ENCODE measurements around the gene MVD.

MVD gene

DNA sequence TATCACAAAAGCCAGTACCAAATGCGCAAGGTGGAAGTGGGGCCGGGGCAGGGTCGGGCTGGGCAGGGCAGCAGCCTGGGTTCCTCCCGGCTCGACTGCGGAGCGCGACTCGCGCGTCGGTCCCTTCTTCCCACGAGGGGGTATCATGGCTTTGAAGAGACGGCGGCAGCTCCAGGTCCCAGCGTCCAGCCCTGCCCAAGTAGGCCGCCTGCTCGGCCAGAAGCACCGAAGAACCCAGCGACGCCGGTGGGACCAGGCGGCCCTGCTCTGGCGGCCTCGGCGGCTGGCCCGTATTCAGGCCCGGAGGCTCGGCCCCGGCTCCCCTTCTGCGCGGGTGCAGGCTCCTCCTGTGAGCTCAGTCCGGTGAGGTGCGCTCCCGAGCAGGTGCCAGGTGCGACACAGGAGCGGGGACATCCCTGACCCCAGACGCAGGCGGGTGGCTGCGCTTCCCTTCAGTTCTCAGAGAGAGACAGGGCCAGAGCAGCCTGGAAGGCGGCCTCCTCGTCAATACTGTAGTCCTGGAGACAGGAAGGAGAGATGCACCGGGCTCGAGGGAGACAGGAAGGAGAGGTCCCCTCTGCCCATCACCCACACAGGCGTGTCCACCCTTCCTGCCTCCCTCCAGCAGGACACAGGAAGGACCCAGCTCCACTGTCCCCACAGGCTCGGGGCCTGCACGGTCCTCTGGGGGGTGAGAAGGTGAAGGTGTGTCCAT is 34.4 kb upstream of the MVD start:
- no peak for DNase-seq (ENCODE audit: low read depth in 3 of 3, low spot score in 1 of 3)

- no peak for DNase-seq (ENCODE audit: low read depth in 3 of 3, low spot score in 1 of 3)
Observed at GRCh38 chr16:88696441-88696840, 33.5 kb upstream of the MVD start.

GRCh38 chr16:88695753-88696152 is 32.9 kb upstream of the MVD start:
- DNase-seq (ENCODE audit: low read depth in 3 of 3, low spot score in 1 of 3): no peak

DNA sequence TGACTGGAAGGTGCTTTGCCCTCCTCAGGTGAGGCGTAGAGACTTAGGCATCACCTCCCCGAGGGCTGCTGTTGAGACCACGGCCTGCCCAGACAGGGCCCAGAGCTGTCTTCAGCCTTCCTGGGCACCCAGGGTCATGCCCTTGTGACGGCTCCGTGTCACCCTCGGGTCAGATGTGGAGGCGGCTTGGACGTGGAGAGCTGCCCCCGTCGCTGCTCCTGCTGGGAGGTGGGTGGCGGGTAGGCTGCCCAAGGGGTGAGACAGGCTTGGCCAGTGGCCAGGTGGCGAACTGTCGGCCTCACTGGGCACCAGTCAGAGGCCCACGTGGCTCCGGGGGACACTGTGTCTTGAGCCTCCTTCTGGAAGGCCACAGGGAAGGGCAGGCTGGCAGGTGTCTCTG is 32.3 kb upstream of the MVD start:
- DNase-seq (ENCODE audit: low read depth in 3 of 3, low spot score in 1 of 3): no peak

- DNase-seq (ENCODE audit: low read depth in 3 of 3, low spot score in 1 of 3): no peak
Observed at GRCh38 chr16:88694221-88695087, 31.6 kb upstream of the MVD start.

DNA sequence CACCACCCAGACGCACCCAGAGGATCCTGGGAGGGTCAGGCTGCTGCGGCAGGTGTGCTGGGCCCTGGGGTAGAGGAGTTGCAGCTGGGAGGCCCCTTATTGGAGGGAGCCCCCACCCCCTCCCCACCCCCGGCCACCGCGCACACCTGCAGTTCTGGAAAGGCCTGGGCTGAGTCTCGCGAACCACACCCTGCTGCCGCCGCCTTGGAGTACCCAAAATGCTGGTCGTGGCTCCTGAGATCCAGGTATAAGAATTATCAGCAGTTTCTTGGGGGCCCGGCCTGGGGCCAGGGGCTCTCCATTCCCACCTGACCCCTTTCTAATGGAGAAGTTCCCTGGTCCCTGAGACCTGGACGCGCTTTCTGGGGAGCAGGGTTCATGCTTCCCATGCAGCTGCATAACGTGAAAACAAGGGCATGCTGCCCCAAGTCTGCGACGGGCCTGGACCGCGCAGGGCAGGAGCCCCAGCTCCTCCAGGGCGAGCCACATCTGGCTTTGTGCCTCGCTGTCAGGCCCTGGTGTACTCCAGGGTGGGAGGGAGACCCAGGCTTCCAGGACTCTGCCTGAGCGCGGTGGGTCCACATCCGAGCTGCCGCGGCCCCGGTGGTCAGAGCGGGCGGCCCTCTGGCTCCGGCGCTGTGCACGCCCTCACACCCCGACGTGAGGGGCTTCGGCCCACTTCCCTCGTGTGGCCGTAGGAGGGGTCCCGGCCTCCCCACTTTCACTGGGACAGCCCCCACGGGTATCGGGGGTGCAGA is 30.7 kb upstream of the MVD start:
- no peak for DNase-seq (ENCODE audit: low read depth in 3 of 3, low spot score in 1 of 3)

GRCh38 chr16:88692861-88693260 is 30.0 kb upstream of the MVD start:
- no peak for DNase-seq (ENCODE audit: low read depth in 3 of 3, low spot score in 1 of 3)

- DNase-seq (ENCODE audit: low read depth in 3 of 3, low spot score in 1 of 3): no peak
Observed at GRCh38 chr16:88691924-88692560, 29.2 kb upstream of the MVD start.

DNA sequence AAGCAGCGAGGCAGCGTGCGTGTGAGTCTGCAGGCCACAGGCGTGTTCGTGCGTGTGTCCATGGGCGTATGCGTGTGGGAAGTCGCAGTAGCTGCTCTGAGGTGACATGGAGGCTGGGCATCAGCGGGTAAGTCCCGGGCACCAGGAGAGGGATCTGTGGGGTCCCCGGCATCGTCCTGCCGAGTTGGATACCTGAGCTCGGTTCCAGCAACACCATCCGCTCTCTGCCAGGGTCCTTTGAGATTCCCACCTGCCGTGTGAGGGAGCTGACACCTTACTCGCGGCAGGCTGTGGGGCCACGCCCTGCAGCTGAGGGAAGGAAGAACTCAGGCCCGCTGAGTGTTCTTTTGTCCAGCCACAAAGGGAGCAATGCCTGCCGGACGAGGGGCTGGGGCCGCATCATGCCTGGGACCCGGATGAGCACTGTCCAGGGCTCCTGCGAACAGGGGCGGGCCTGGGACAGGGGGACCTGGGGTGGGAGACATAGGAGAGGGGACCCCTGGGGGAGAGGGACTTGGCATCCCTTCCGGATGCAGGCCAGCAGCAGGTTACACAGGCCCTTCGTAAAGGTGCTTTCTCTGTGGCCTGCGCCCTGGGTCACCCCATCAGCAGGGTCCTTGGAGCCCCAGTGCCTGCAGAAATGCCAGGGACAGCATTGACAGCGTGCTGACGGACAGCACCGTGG is 28.4 kb upstream of the MVD start:
- DNase-seq (ENCODE audit: low read depth in 3 of 3, low spot score in 1 of 3): no peak

GRCh38 chr16:88690341-88691128 is 27.6 kb upstream of the MVD start:
- DNase-seq (ENCODE audit: low read depth in 3 of 3, low spot score in 1 of 3): no peak

DNA sequence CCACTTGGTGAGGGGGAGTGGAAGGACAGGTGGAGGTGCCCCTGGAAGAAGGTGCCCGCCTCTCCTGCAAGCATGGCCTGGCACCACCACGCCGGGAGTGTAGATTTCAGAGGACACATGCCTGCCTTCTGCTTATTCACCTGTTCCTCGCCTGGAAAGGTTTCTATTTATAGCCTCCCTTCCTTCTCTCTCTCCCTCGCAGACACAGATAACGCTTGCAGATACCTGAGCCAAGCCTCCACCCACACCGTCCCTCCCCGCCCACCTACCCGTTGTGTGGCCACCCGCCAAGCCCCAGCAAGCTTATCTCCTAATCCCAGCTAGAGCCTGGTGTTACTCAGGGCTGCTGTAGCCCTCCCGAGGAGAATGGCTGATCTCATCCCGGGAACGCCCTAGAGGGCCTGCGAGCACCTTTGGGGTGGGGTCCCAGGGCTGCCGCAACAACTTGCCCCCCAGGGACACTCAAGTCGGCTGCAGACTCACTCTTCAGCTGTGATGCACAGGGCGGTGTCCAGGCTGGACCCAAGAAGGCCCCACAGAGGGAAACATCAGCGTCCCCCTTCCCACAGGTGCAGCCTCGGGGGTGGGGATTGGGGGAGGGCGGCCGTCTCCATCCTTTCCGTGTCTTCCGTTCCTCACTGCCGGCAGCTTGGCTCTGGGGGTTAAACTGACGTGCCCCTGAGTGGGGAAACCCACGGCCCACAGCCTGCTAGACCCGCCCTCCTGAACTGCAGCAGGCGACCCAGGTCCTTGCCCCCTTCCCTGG is 25.3 kb upstream of the MVD start:
- DNase-seq (ENCODE audit: low read depth in 3 of 3, low spot score in 1 of 3): no peak

GRCh38 chr16:88687676-88688012 is 24.8 kb upstream of the MVD start:
- DNase-seq (ENCODE audit: low read depth in 3 of 3, low spot score in 1 of 3): no peak

DNA sequence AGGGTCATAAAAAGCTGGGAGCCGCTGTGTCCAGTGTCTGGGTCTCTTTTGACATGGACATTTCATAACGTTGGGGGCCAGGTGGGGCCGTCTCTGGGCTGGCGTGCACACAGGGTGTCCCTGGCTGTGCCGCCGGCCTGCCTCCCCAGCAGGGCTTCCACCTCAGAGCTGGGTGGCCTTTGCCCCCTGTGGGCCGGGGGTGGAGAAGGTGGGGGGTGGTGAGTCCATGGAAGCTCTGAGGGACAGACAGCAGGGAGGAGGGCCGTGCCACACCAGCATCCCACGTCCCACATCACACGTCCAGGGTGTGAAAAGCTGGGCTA is 24.3 kb upstream of the MVD start:
- DNase-seq (ENCODE audit: low read depth in 3 of 3, low spot score in 1 of 3): no peak

DNA sequence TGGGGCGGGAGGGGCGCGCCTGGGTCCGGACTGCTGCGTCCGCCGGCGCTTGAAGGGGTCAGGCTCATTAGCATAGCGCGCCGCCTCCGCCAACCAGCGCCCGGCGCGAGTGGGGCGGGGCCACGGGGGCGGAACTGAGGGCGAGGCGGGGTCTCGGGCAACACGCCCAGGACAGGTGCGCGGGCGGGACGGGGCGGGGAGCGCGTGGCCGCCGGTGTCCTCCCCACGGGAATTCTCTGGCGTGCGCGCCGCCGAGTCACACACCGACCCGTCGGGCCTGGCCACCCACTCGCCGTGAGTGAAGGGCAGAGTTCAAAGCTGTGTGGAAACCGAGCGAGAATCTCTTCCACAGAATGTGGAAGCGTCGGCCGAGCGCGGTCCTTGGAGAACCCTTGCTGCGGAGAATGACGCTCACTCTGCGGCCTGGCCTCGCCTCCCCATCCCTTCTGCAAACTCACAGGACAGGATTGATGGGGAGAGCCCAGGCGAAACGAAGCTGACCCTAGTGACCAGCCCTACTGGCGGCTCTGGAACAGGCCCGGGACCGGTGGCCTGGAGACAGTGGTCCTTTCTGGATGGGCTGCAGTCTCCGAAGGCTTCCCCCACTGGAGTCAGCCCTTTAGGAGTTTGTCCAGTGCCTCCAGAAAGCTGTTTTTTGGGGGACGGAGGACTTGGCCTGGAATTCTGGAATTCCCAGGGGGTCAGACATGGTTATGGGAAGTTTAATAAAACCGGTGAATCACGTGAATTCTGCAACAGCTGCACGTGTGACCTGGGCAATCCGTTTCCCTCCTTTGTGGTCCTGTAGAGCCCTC is 23.8 kb upstream of the MVD start, which contains the start of gene SNAI3:
TSS of gene SNAI3 (minus strand) at position 69 of the 815 bp plus-strand sequence. CDS start 101 bp downstream, outside the sequence.
- DNase-seq (ENCODE audit: low read depth in 3 of 3, low spot score in 1 of 3): peak; percentile 52 to 84 (median 65)

GRCh38 chr16:88686062-88686438 is 23.2 kb upstream of the MVD start:
- DNase-seq (ENCODE audit: low read depth in 3 of 3, low spot score in 1 of 3): no peak

DNA sequence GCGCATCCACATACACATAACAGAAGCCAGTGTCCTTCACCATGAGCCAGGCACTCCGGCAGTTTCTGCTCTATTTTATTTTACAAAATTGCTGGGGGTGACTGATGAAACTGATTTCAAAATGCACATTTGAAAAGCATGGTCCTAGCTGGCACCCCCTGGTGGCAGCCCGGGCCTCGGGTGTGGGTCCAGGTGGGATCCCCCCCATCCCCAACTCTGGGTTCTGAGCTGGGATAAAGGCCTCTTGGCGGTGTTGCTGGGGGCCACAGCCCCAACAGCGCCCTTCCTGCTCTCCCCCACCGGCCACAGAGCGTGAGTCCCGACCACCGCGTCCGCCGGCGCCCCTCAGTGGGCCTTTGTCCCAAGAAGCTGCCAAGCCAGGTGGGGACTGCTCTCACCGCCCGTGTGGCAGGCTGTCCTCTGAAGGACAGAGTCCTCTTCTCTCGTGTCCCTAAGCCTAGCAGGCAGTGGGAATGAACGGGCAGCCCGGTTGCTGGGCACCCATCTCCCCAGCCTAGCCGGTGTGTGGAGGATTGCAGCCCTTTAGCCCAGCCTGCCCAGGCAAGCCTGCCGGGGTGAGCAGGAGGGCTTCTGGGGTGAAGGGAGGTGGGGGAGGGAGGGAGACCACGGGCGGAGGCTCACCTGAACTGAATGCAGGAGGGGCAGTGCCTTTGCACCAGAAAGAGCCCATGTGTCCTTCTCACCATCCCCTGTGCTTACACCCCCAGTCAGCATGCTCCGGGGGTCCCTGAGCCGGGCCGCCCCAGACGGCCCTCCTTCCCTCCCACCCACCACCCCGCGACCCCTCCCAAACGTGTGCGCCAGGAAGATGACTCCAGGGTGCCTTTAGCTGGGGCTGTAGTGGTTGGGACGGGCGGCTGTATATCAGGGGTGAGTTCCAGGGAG is 22.5 kb upstream of the MVD start:
- DNase-seq (ENCODE audit: low read depth in 3 of 3, low spot score in 1 of 3): no peak

GRCh38 chr16:88684569-88685155 is 21.8 kb upstream of the MVD start:
- DNase-seq (ENCODE audit: low read depth in 3 of 3, low spot score in 1 of 3): no peak
